HG03432 (cell line): ENCODE results near the gene CAVIN3.

Experiments used
- ATAC-seq: cut with Tn5 transposase; IDR thresholded peaks from one replicate; pipeline ENCODE4 v1.9.1; 2021; ENCODE audit warnings: mild to moderate bottlenecking, moderate library complexity; ENCODE audit not compliant: unreplicated experiment

Gene CAVIN3

GRCh38 chr11:6320411-6321155 lies at the start of gene CAVIN3:
Gene CAVIN3, minus strand, starts transcription at chr11:6320501. Its CDS starts 25 bp downstream, at chr11:6320476.
- peak; percentile 58 for ATAC-seq

- ATAC-seq = no peak
Measured at GRCh38 chr11:6365659-6366058, 45.4 kb upstream of the CAVIN3 start.

- ATAC-seq = peak; percentile 96
Measured at GRCh38 chr11:6362873-6363678, 42.8 kb upstream of the CAVIN3 start.

GRCh38 chr11:6362185-6362872 lies 42.0 kb upstream of the CAVIN3 start:
- no peak for ATAC-seq

- ATAC-seq = no peak
Measured at GRCh38 chr11:6360183-6360582, 39.9 kb upstream of the CAVIN3 start.

- no peak for ATAC-seq
Measured at GRCh38 chr11:6357222-6357621, 36.9 kb upstream of the CAVIN3 start.

GRCh38 chr11:6356503-6357055 lies 36.3 kb upstream of the CAVIN3 start:
- ATAC-seq = no peak

- no peak for ATAC-seq
Measured at GRCh38 chr11:6354651-6355485, 34.6 kb upstream of the CAVIN3 start.

- ATAC-seq = peak; percentile 84
Measured at GRCh38 chr11:6353367-6353987, 33.2 kb upstream of the CAVIN3 start.

- ATAC-seq = no peak
Measured at GRCh38 chr11:6351782-6352382, 31.6 kb upstream of the CAVIN3 start.

- ATAC-seq = no peak
Measured at GRCh38 chr11:6350486-6350885, 30.2 kb upstream of the CAVIN3 start.

- no peak for ATAC-seq
Measured at GRCh38 chr11:6350043-6350442, 29.7 kb upstream of the CAVIN3 start.

GRCh38 chr11:6345366-6345765 lies 25.1 kb upstream of the CAVIN3 start:
- no peak for ATAC-seq

- no peak for ATAC-seq
Measured at GRCh38 chr11:6336293-6336692, 16.0 kb upstream of the CAVIN3 start.

- ATAC-seq = no peak
Measured at GRCh38 chr11:6334806-6335205, 14.5 kb upstream of the CAVIN3 start.

GRCh38 chr11:6333095-6333494 lies 12.8 kb upstream of the CAVIN3 start:
- no peak for ATAC-seq

- no peak for ATAC-seq
Measured at GRCh38 chr11:6332066-6332465, 11.8 kb upstream of the CAVIN3 start.

- ATAC-seq = no peak
Measured at GRCh38 chr11:6328321-6328720, 8.0 kb upstream of the CAVIN3 start.

- ATAC-seq = no peak
Measured at GRCh38 chr11:6327806-6328205, 7.5 kb upstream of the CAVIN3 start.

- ATAC-seq = no peak
Measured at GRCh38 chr11:6326985-6327384, 6.7 kb upstream of the CAVIN3 start.
